B cell (primary cell): ENCODE results near the gene ADAMTS17. TPM values are rescaled to one million over a fixed set of nuclear protein-coding genes. Genes with fewer than 3 reads are reported as not detected.
"Not testable (repeated sequence)": the region's sequence is repeated elsewhere in the genome, so short reads cannot be mapped to it uniquely, and the experiment has no call there.

ENCODE experiments used
- ATAC-seq: fragments of 200-7000 bp; cut with Tn5 transposase; one replicate; pipeline ENCODE4 v1.10.0; 2021; ENCODE audit warnings: low read depth, mild to moderate bottlenecking, moderate number of reproducible peaks, moderate library complexity
- CTCF ChIA-PET: fragments of 350-600 bp; sonication (Branson Sonifier 250); formaldehyde crosslinking; loops from one replicate; lab custom pipeline; 2021; ENCODE audit warnings: antibody characterized with exemption, inconsistent platforms; lab: Charles Lee
- POLR2A ChIA-PET: fragments of 350-600 bp; sonication (Branson Sonifier 250); formaldehyde crosslinking; loops from one replicate; lab custom pipeline; 2021; ENCODE audit warnings: antibody characterized with exemption; lab: Charles Lee
- DNase-seq: peaks from one replicate; pipeline ENCODE4 v3.0.0; 2013
- H2AFZ ChIP-seq: 2 replicates; pipeline ENCODE4 v1.6.1; 2012; ENCODE audit warnings: mild to moderate bottlenecking, low read depth, low read length; ENCODE audit not compliant: insufficient read depth, poor library complexity, severe bottlenecking
- H3K27ac ChIP-seq, 2 donors: 1 replicate in 1 of 2; 2 replicates in 1 of 2; pipeline ENCODE4 v1.5.1; 2012 to 2013; ENCODE audit warnings: low read length in 2 of 2, mild to moderate bottlenecking in 2 of 2, moderate library complexity in 1 of 2
- H3K27me3 ChIP-seq, 4 experiments: fragments of 200-600 bp in 1 of 4; sonication (generic) in 1 of 4; replicated peaks in 1 of 4; 1 replicate in 2 of 4; 2 replicates in 2 of 4; pipeline versions ENCODE4 v1.6.1 to v1.7.0; 2013 to 2016; ENCODE audit warnings: low read length in 3 of 4, mild to moderate bottlenecking in 2 of 4, mixed read lengths in 1 of 4, moderate library complexity in 1 of 4; ENCODE audit not compliant: insufficient read depth in 4 of 4, control insufficient read depth in 3 of 4; ENCODE audit errors: control extremely low read depth in 1 of 4
- H3K36me3 ChIP-seq, 2 experiments: replicated peaks in 1 of 2; 1 replicate in 1 of 2; 2 replicates in 1 of 2; pipeline versions ENCODE4 v1.6.1 to v1.7.1; 2013; ENCODE audit warnings: low read length in 1 of 2; ENCODE audit not compliant: insufficient read depth in 2 of 2, control insufficient read depth in 1 of 2; ENCODE audit errors: control extremely low read depth in 1 of 2, extremely low read depth in 1 of 2
- H3K4me1 ChIP-seq, 2 donors: fragments of 200-600 bp in 1 of 2; sonication (generic) in 1 of 2; 1 replicate in 1 of 2; 2 replicates in 1 of 2; pipeline versions ENCODE4 v1.5.1 to v1.6.1; 2013 to 2017; ENCODE audit warnings: low read length in 2 of 2; ENCODE audit not compliant: control insufficient read depth in 2 of 2, insufficient read depth in 2 of 2
- H3K4me2 ChIP-seq: replicated peaks from 2 replicates; pipeline ENCODE3; 2012; ENCODE audit warnings: mild to moderate bottlenecking, low read depth, low read length; ENCODE audit not compliant: poor library complexity, severe bottlenecking
- H3K4me3 ChIP-seq, 5 experiments: fragments of 200-600 bp in 1 of 5; sonication (generic) in 1 of 5; 1 replicate in 3 of 5; 2 replicates in 2 of 5; pipeline versions ENCODE4 v1.5.1 to v1.7.0; 2011 to 2016; ENCODE audit warnings: low read length in 4 of 5, mild to moderate bottlenecking in 4 of 5, low read depth in 2 of 5, control low read depth in 1 of 5, moderate library complexity in 1 of 5; ENCODE audit not compliant: insufficient read depth in 1 of 5; ENCODE audit errors: control extremely low read depth in 1 of 5, extremely low read depth in 1 of 5
- H3K79me2 ChIP-seq: fragments of 200-600 bp; sonication (generic); one replicate; pipeline ENCODE4 v1.6.0; 2016; ENCODE audit warnings: low read length; ENCODE audit not compliant: control insufficient read depth, insufficient read depth
- H3K9ac ChIP-seq: fragments of 200-600 bp; sonication (generic); 2 replicates; pipeline ENCODE4 v1.6.1; 2017; ENCODE audit warnings: mild to moderate bottlenecking, low read length, moderate library complexity
- H3K9me3 ChIP-seq, 3 donors: one replicate each; pipeline versions ENCODE4 v1.6.1 to v1.7.1; 2013; ENCODE audit warnings: low read length in 2 of 3; ENCODE audit not compliant: control insufficient read depth in 2 of 3, insufficient read depth in 1 of 3; ENCODE audit errors: control extremely low read depth in 1 of 3
- H4K20me1 ChIP-seq: 2 replicates; pipeline ENCODE4 v1.6.0; 2012; ENCODE audit warnings: mild to moderate bottlenecking, low read length; ENCODE audit not compliant: insufficient read depth, control insufficient read depth, poor library complexity, severe bottlenecking
- H3K27ac Mint-ChIP-seq: one replicate; pipeline ENCODE4 v1.8.0; 2021; ENCODE audit warnings: mixed read lengths
- H3K27me3 Mint-ChIP-seq: one replicate; pipeline ENCODE4 v1.8.0; 2021; ENCODE audit warnings: mixed read lengths
- H3K4me1 Mint-ChIP-seq: one replicate; pipeline ENCODE4 v1.8.0; 2021; ENCODE audit warnings: mixed read lengths
- H3K4me3 Mint-ChIP-seq: one replicate; pipeline ENCODE4 v1.8.0; 2021; ENCODE audit warnings: mixed read lengths
- H3K9me3 Mint-ChIP-seq: one replicate; pipeline ENCODE4 v1.8.0; 2022; ENCODE audit warnings: mixed read lengths; ENCODE audit not compliant: insufficient read depth
- CTCF ChIP-seq: fragments of 200-600 bp; IDR thresholded peaks from one replicate; pipeline ENCODE4 v1.8.0; 2022; ENCODE audit warnings: antibody characterized with exemption, mild to moderate bottlenecking
- EZH2 ChIP-seq: IDR thresholded peaks from 2 replicates; pipeline ENCODE4 v1.6.1; 2012; ENCODE audit warnings: borderline replicate concordance, low read depth, mild to moderate bottlenecking, moderate library complexity, low read length; ENCODE audit not compliant: insufficient read depth, poor library complexity, severe bottlenecking
- WGBS: methylation state at CpG from one replicate; pipeline ENCODE4 v1.1.5; 2013; ENCODE audit warnings: missing lambda C conversion rate; ENCODE audit not compliant: insufficient coverage; 5-methylcytosine and 5-hydroxymethylcytosine counted together
- intact Hi-C: fragments of 100-400 bp; cut with micrococcal nuclease; formaldehyde crosslinking; loops from one replicate; pipeline ENCODE4 v1.10.0; 2022
- polyA plus RNA-seq: library from polyadenylated mRNA; depleted of rRNA; stranded (reverse); fragments of >200 nt; gene quantifications from 2 replicates; pipeline ENCODE4 v1.2.3, GENCODE V29; 2012
- total RNA-seq, 2 donors: library from RNA; stranded (reverse); fragments of 120-200 nt in 1 of 2; gene quantifications; 1 replicate in 1 of 2; 2 replicates in 1 of 2; pipeline versions ENCODE4 v1.2.3 to v1.2.4, GENCODE V29; 2013 to 2022

The ADAMTS17 gene
- total and polyA plus RNA-seq, 2 donors (not counting 1 experiment from before 2014, with no cell fraction given), result 0.10 TPM; not detected in 1

GRCh38 chr15:99981191-99981647, 360.6 kb downstream of the ADAMTS17 start:
- ChIA-PET POLR2A (no interaction called here), CTCF (no interaction called here)
- H4K20me1 ChIP-seq, result no peaks in the 10 kb centered on the region
- H3K36me3 ChIP-seq, result no peaks in the 10 kb centered on the region
- H3K9me3 ChIP-seq, result peaks cover 0 to 3% (median 0%) of the 10 kb centered on the region in 3 donors
- no peak overlapping the region for H3K9ac ChIP-seq
- DNase-seq (no peak), ATAC-seq (no peak)
- Mint-ChIP-seq H3K27ac (no peak overlapping the region), H3K4me1 (no peaks in the 10 kb centered on the region), H3K4me3 (no peak overlapping the region), H3K9me3 (no peaks in the 10 kb centered on the region), H3K27me3 (peaks cover 40% of the 10 kb centered on the region)
- peaks cover 0 to 25% (median 4%) of the 10 kb centered on the region in 4 experiments for H3K27me3 ChIP-seq
- no peak overlapping the region for H2AFZ ChIP-seq
- no peaks in the 10 kb centered on the region for H3K79me2 ChIP-seq
- no CpG with 5 or more reads among the region's 1 CpG for WGBS
- no peak overlapping the region for H3K4me3 ChIP-seq
- H3K27ac ChIP-seq, result no peak overlapping the region
- TF ChIP-seq CTCF (no peak), EZH2 (no peak)
- H3K4me1 ChIP-seq, result no peaks in the 10 kb centered on the region
- intact Hi-C loops, result no loop called here
- H3K4me2 ChIP-seq, result no peak overlapping the region

GRCh38 chr15:99980752-99981151, 361.0 kb downstream of the ADAMTS17 start:
- Mint-ChIP-seq H3K27ac (no peak overlapping the region), H3K9me3 (no peaks in the 10 kb centered on the region), H3K4me1 (no peaks in the 10 kb centered on the region), H3K27me3 (peaks cover 38% of the 10 kb centered on the region), H3K4me3 (no peak overlapping the region)
- intact Hi-C loops, result no loop called here
- Histone ChIP-seq H3K27me3 (peaks cover 0 to 25% (median 4%) of the 10 kb centered on the region in 4 experiments), H3K9me3 (peaks cover 0 to 3% (median 0%) of the 10 kb centered on the region in 3 donors), H2AFZ (no peak overlapping the region), H3K4me3 (no peak overlapping the region), H3K36me3 (no peaks in the 10 kb centered on the region), H3K4me2 (no peak overlapping the region), H3K9ac (no peak overlapping the region), H3K79me2 (no peaks in the 10 kb centered on the region), H3K27ac (no peak overlapping the region), H4K20me1 (no peaks in the 10 kb centered on the region), H3K4me1 (no peaks in the 10 kb centered on the region)
- DNase-seq, result no peak
- ChIA-PET CTCF (no interaction called here), POLR2A (no interaction called here)
- ATAC-seq, result no peak
- no peak for TF ChIP-seq CTCF
- no peak for TF ChIP-seq EZH2
- WGBS, result 82% methylated on average over 11 of the region's 12 CpGs

GRCh38 chr15:99979886-99980285, 361.9 kb downstream of the ADAMTS17 start:
- H3K27ac Mint-ChIP-seq, CTCF ChIA-PET, H3K4me3 ChIP-seq, H3K27ac ChIP-seq, H2AFZ ChIP-seq, H3K9ac ChIP-seq, H3K79me2 ChIP-seq, H3K36me3 ChIP-seq, H3K9me3 ChIP-seq, intact Hi-C loops, H3K4me2 ChIP-seq, H4K20me1 ChIP-seq, ATAC-seq, H3K4me1 ChIP-seq, H3K4me1 Mint-ChIP-seq, H3K4me3 Mint-ChIP-seq, POLR2A ChIA-PET, H3K9me3 Mint-ChIP-seq, DNase-seq: not testable (repeated sequence)
- H3K27me3 ChIP-seq, result peaks cover 0 to 25% (median 4%) of the 10 kb centered on the region in 4 experiments
- peaks cover 31% of the 10 kb centered on the region for H3K27me3 Mint-ChIP-seq
- WGBS, result 100% methylated on average over 2 of the region's 5 CpGs
